CD14-positive monocyte (primary cell): ENCODE data around the gene ITGA3. TPM values are rescaled to one million over a fixed set of nuclear protein-coding genes. Genes with fewer than 3 reads are reported as not detected.

ENCODE experiments used
- DNase-seq, 3 donors: peaks; one replicate each; pipeline ENCODE4 v3.0.0-alpha.2; 2011 to 2022
- H2AFZ ChIP-seq: 2 replicates; pipeline ENCODE4 v1.6.0; 2012; ENCODE audit warnings: mild to moderate bottlenecking, low read depth, low read length, inconsistent platforms; ENCODE audit not compliant: insufficient read depth, poor library complexity, severe bottlenecking
- H3K27ac ChIP-seq, 2 donors: 1 replicate in 1 of 2; 2 replicates in 1 of 2; pipeline ENCODE4 v1.5.1; 2012 to 2013; ENCODE audit warnings: low read length in 2 of 2, control low read depth in 1 of 2, inconsistent platforms in 1 of 2, low read depth in 1 of 2, mild to moderate bottlenecking in 1 of 2
- H3K27me3 ChIP-seq, 2 donors: one replicate each; pipeline versions ENCODE4 v1.6.0 to v1.6.1; 2011 to 2013; ENCODE audit warnings: low read length in 2 of 2; ENCODE audit not compliant: control insufficient read depth in 2 of 2, insufficient read depth in 2 of 2
- H3K36me3 ChIP-seq, 2 donors: replicated peaks in 1 of 2; 1 replicate in 1 of 2; 2 replicates in 1 of 2; pipeline versions ENCODE4 v1.5.1 to v1.6.1; 2012 to 2013; ENCODE audit warnings: low read length in 2 of 2, control low read depth in 1 of 2, inconsistent platforms in 1 of 2, mild to moderate bottlenecking in 1 of 2; ENCODE audit not compliant: insufficient read depth in 2 of 2, control insufficient read depth in 1 of 2
- H3K4me1 ChIP-seq, 2 donors: 1 replicate in 1 of 2; 2 replicates in 1 of 2; pipeline versions ENCODE4 v1.5.1 to v1.6.1; 2012 to 2013; ENCODE audit warnings: low read length in 2 of 2, control low read depth in 1 of 2, inconsistent platforms in 1 of 2, mild to moderate bottlenecking in 1 of 2, moderate library complexity in 1 of 2; ENCODE audit not compliant: insufficient read depth in 2 of 2, control insufficient read depth in 1 of 2
- H3K4me2 ChIP-seq: replicated peaks from 2 replicates; pipeline ENCODE3; 2012; ENCODE audit warnings: low read length, moderate library complexity, mild to moderate bottlenecking; ENCODE audit not compliant: poor library complexity, severe bottlenecking; ENCODE audit errors: extremely low read depth
- H3K4me3 ChIP-seq, 3 experiments: fragments of 200-600 bp in 1 of 3; sonication (generic) in 1 of 3; replicated peaks in 1 of 3; 1 replicate in 2 of 3; 2 replicates in 1 of 3; pipeline ENCODE4 v1.5.1; 2011 to 2013; ENCODE audit warnings: low read length in 3 of 3, mild to moderate bottlenecking in 3 of 3, control low read depth in 2 of 3, low read depth in 2 of 3, inconsistent platforms in 1 of 3, moderate library complexity in 1 of 3
- H3K79me2 ChIP-seq: 2 replicates; pipeline ENCODE4 v1.6.0; 2012; ENCODE audit warnings: mild to moderate bottlenecking, control low read depth, inconsistent platforms, low read length, moderate library complexity; ENCODE audit not compliant: insufficient read depth
- H3K9ac ChIP-seq: 2 replicates; pipeline ENCODE4 v1.6.0; 2017; ENCODE audit warnings: low read length, mild to moderate bottlenecking; ENCODE audit not compliant: insufficient read depth, poor library complexity, severe bottlenecking
- H3K9me3 ChIP-seq, 2 donors: replicated peaks in 1 of 2; 1 replicate in 1 of 2; 2 replicates in 1 of 2; pipeline versions ENCODE4 v1.5.1 to v1.6.1; 2012 to 2013; ENCODE audit warnings: low read length in 2 of 2, control low read depth in 1 of 2; ENCODE audit not compliant: control insufficient read depth in 1 of 2, insufficient read depth in 1 of 2
- H4K20me1 ChIP-seq: 2 replicates; pipeline ENCODE4 v1.6.0; 2012; ENCODE audit warnings: mild to moderate bottlenecking, low read length, control low read depth, moderate library complexity; ENCODE audit not compliant: insufficient read depth
- H3K27ac Mint-ChIP-seq, 7 donors: one replicate each; pipeline ENCODE4 v1.8.0; 2020; ENCODE audit warnings: mild to moderate bottlenecking in 7 of 7, mixed read lengths in 7 of 7, moderate library complexity in 6 of 7, inconsistent platforms in 2 of 7
- H3K27me3 Mint-ChIP-seq, 3 donors: one replicate each; pipeline ENCODE4 v1.8.0; 2021 to 2022; ENCODE audit warnings: low read depth in 3 of 3, mild to moderate bottlenecking in 3 of 3, mixed read lengths in 3 of 3, moderate library complexity in 3 of 3, inconsistent platforms in 1 of 3
- H3K36me3 Mint-ChIP-seq, 2 donors: one replicate each; pipeline ENCODE4 v1.8.0; 2020; ENCODE audit warnings: mixed read lengths in 2 of 2, inconsistent platforms in 1 of 2, mild to moderate bottlenecking in 1 of 2
- H3K4me1 Mint-ChIP-seq: one replicate; pipeline ENCODE4 v1.8.0; 2020; ENCODE audit warnings: mild to moderate bottlenecking, mixed read lengths
- H3K4me3 Mint-ChIP-seq, 2 donors: one replicate each; pipeline ENCODE4 v1.8.0; 2020; ENCODE audit warnings: mild to moderate bottlenecking in 2 of 2, mixed read lengths in 2 of 2, moderate library complexity in 1 of 2
- H3K9me3 Mint-ChIP-seq, 7 donors: one replicate each; pipeline ENCODE4 v1.8.0; 2020 to 2022; ENCODE audit warnings: mixed read lengths in 7 of 7, mild to moderate bottlenecking in 6 of 7, moderate library complexity in 6 of 7, inconsistent platforms in 2 of 7
- CTCF ChIP-seq: fragments of 200-600 bp; IDR thresholded peaks from one replicate; pipeline ENCODE4 v1.8.0; 2022; ENCODE audit warnings: antibody characterized with exemption, mild to moderate bottlenecking
- WGBS: methylation state at CpG from one replicate; pipeline ENCODE4 v1.1.5; 2013; ENCODE audit warnings: missing lambda C conversion rate; ENCODE audit not compliant: insufficient coverage; 5-methylcytosine and 5-hydroxymethylcytosine counted together
- intact Hi-C, 2 donors: fragments of 100-400 bp; cut with micrococcal nuclease; formaldehyde crosslinking; loops; one replicate each; pipeline versions ENCODE4 v1.15.0 to v1.15.1; 2023
- polyA plus RNA-seq, 3 donors: library from polyadenylated mRNA; depleted of rRNA in 1 of 3; unstranded in 2 of 3; stranded (reverse) in 1 of 3; fragments of 300-500 nt in 2 of 3; fragments of >200 nt in 1 of 3; fragmentation: Illumina TruSeq in 2 of 3; gene quantifications; 1 replicate in 2 of 3; 2 replicates in 1 of 3; pipeline ENCODE4 v1.2.3, GENCODE V29; 2012 to 2021

The ITGA3 gene
- polyA plus RNA-seq, 3 donors = 0.31 to 0.36 TPM; not detected in 1

DNA sequence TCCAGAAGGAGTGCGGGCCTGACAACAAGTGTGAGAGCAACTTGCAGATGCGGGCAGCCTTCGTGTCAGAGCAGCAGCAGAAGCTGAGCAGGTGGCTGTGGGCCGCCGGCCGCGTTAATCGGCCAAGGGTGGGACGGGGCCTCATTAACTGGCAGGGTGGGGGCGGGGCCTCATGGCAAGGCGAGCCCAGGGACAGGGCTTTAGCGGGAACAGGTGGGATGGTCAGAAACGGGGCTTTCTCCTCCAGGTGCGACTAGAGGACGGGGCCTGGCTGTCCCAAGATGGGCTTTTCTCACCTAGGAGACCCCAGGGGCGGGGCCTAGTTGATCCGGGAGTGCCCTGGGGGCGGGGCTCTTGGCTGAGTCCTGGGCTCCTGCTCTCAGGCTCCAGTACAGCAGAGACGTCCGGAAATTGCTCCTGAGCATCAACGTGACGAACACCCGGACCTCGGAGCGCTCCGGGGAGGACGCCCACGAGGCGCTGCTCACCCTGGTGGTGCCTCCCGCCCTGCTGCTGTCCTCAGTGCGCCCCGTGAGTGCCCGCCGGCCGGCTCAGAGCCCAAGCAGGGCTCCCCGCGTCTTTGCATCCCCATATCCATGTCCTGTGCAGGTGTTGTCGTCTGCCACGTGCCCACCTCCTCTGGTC is 20.8 kb downstream of the ITGA3 start:
- Mint-ChIP-seq H3K36me3 (no peaks in the 10 kb centered on the region), H3K27ac (no peak overlapping the region), H3K9me3 (peaks cover under 1 to 6% (median 3%) of the 10 kb centered on the region in 7 donors), H3K27me3 (peaks cover 0 to 6% (median 3%) of the 10 kb centered on the region in 3 donors), H3K4me3 (no peak overlapping the region), H3K4me1 (no peaks in the 10 kb centered on the region)
- no peak for DNase-seq
- intact Hi-C loops = no loop called here
- peaks cover 0 to 3% of the 10 kb centered on the region in 2 donors for H3K9me3 ChIP-seq
- H3K27me3 ChIP-seq = no peaks in the 10 kb centered on the region
- H2AFZ ChIP-seq = no peak overlapping the region
- H3K79me2 ChIP-seq = no peaks in the 10 kb centered on the region
- WGBS = 66% methylated on average over 37 of the region's 39 CpGs
- no peaks in the 10 kb centered on the region for H3K4me1 ChIP-seq
- H3K4me2 ChIP-seq = no peak overlapping the region
- H3K27ac ChIP-seq = no peak overlapping the region
- no peak for TF ChIP-seq CTCF
- no peaks in the 10 kb centered on the region for H3K36me3 ChIP-seq
- no peak overlapping the region for H3K4me3 ChIP-seq
- H4K20me1 ChIP-seq = no peaks in the 10 kb centered on the region
- H3K9ac ChIP-seq = no peak overlapping the region

- TF ChIP-seq CTCF = no peak
- Histone ChIP-seq H3K9ac (no peak overlapping the region), H3K27ac (no peak overlapping the region), H3K27me3 (no peaks in the 10 kb centered on the region), H4K20me1 (no peaks in the 10 kb centered on the region), H3K4me1 (no peaks in the 10 kb centered on the region), H3K4me2 (no peak overlapping the region), H3K79me2 (no peaks in the 10 kb centered on the region), H3K36me3 (no peaks in the 10 kb centered on the region), H3K9me3 (no peaks in the 10 kb centered on the region), H2AFZ (no peak overlapping the region), H3K4me3 (no peak overlapping the region)
- Mint-ChIP-seq H3K4me3 (no peak overlapping the region), H3K27me3 (peaks cover 3 to 6% (median 3%) of the 10 kb centered on the region in 3 donors), H3K4me1 (no peaks in the 10 kb centered on the region), H3K36me3 (no peaks in the 10 kb centered on the region), H3K9me3 (peaks cover 0 to 2% (median 0%) of the 10 kb centered on the region in 7 donors), H3K27ac (no peak overlapping the region)
- intact Hi-C loops = no loop called here
- no peak for DNase-seq
- WGBS = no CpG with 5 or more reads among the region's 4 CpGs
Measured at GRCh38 chr17:50078430-50078829, 22.5 kb downstream of the ITGA3 start.
